A204.1 (cell line): ENCODE data around the gene PLAGL2.
"Not testable (repeated sequence)": the region's sequence is repeated elsewhere in the genome, so short reads cannot be mapped to it uniquely, and the experiment has no call there.

Experiments
- FAIRE-seq: peaks from 2 replicates; lab custom pipeline; 2012; peaks lifted over from hg19 to GRCh38; lab: Jason Lieb, UNC

Gene PLAGL2

DNA sequence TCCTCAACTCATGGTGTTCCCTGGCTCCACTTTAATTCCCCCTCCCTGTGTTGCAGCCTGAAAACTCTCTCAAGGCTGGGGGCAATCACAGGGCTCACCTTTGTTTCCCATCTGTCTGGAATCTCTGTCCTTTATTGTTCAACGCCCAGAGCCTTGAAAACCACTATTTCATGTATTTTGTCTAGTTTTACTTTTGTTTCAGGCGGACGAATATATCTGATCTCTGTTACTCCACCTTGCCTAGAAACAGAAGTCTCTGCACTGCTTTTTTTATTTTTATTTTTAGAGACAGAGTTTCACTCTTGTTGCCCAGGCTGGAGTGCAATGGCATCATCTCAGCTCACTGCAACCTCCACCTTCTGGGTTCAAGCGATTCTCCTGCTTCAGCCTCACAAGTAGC, 27.6 kb downstream of the PLAGL2 start:
- no peak for FAIRE-seq

DNA sequence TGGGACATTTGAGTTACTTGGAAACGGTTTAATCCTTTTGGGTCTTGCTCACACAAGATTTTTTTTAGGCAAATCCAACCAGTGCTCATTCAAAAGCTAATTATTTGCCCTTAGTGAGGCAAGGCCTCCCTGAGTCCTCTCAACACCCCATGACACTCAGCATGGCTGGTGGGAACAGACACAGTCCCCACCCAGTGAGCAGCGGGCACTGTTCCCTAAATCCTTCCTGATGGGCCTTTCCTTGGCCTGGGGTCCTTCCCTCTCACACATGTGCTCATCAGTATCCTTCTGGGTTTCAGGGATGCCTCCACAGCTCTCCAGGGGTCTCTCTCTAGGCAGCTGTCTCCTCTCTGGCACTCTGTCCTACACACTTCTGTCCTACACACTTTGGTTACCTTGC, 28.0 kb downstream of the PLAGL2 start:
- no peak for FAIRE-seq

DNA sequence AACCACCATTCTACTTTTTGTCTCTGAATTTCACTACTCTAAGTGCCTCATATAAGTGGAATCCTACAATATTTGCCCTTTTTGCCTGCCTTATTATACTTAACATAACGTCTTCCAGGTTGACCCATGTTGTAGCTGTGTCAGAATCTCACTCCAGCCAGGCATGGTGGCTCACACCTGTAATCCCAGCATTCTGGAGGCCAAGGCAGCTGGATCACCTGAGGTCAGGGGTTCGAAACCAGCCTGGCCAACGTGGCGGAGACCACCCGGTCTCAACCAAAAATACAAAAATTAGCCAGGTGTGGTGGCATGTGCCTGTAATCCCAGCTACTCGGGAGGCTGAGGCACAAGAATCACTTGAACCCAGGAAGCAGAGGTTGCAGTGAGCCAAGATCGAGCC, 29.8 kb downstream of the PLAGL2 start:
- FAIRE-seq = not testable (repeated sequence)

DNA sequence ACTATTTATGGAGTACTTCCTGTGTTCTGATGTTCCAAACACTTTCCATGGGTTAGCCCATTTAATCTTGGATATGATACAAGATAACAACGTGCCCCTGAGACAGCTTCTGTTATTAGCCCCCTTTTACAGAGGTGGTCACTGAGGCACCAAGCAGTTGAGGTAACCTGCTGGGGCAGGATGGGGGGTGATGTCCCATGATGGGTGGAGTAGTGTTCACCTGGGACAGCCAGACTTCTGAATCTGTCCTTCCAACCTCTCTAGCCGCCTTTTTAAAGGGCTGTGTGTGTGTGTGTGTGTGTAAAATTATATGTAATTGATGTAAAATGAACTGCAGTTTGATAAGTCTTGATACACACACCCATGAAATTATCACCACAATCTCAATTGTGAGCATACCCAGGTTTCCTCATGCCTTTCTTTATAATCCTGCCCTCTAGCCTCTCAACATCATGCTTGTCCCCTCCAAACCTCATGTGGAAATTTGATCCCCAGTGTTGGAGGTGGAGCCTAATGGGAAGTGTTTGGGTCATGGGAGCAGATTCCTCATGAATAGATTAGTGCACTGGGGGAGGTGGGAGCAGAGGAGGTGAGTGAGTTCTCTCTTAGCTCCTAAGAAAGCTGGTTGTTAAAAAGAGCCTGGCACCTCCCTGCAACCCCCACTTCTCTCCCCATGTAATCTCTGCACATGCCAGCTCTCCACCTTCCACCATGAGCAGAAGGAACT, 39.2 kb downstream of the PLAGL2 start:
- no peak for FAIRE-seq

DNA sequence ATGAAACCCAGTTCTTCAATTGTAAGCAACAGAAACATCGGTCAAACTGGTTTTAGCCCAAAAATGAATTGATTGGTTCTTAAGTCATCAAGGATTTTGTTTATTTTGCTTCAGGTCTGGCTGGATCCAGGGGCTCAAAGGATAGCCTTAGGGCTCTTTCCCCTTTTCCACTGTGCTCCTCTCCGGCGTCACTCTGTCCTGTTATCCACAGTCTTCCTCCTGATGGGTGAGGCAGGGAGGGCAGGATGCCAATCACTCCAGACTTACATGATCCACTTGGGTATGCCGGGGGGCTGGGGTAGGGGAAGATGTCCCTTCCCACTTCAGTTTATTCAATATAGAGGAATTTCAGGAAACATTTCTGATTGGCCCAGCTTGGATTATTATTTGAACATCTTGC, 40.0 kb downstream of the PLAGL2 start:
- FAIRE-seq = no peak

DNA sequence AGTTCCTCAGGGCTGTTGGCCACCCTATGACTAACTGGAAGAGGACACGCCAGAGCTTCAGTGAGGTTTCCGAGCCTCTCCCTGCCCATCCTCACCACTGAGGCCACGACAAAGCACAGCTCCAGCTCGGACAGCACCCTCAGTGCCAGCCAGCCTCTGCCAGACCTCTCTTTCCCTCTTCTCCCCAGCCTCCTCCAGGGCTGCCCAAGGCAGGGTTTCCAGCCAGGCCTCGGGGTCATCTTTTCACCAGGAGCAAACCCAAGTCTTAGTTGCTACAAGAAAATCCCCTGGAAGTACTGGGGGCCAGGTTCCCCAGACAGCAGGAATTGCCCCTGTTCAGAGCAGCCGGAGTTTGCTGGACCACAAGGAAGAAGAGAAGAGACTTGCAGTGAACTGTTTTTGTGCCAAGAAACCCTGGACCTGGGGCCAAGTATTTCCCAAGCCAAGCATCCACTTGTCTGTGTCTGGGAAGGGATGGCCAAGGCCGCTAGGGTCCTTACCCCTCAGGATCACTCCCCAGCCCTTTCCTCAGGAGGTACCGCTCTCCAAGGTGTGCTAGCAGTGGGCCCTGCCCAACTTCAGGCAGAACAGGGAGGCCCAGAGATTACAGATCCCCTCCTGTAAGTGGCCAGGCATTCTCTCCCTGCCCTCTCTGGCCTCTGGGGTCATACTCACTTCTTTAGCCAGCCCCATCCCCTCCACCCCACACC, 41.6 kb downstream of the PLAGL2 start:
- no peak for FAIRE-seq

DNA sequence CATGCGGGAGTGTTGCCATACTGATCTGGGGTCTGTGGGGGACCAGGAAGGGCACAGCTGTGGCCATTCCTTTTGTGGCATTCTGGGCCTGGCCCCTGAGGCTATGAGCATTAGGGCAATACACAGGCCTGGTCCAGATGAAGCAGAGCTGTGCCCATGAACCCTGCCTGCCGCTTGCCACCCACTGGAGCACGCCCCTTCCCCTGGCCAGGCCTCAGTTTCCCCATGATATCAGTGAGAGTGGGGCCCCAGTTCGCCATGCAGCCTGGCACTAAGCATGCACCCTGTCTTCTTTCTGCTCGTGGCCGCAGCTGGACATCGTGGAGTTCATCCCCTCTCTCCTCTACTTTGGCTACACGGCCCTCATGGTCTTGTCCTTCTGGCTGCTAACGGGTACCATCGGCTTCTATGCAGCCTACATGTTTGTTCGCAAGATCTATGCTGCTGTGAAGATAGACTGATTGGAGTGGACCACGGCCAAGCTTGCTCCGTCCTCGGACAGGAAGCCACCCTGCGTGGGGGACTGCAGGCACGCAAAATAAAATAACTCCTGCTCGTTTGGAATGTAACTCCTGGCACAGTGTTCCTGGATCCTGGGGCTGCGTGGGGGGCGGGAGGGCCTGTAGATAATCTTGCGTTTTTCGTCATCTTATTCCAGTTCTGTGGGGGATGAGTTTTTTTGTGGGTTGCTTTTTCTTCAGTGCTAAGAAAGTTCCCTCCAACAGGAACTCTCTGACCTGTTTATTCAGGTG, 42.4 kb downstream of the PLAGL2 start:
- no peak for FAIRE-seq

DNA sequence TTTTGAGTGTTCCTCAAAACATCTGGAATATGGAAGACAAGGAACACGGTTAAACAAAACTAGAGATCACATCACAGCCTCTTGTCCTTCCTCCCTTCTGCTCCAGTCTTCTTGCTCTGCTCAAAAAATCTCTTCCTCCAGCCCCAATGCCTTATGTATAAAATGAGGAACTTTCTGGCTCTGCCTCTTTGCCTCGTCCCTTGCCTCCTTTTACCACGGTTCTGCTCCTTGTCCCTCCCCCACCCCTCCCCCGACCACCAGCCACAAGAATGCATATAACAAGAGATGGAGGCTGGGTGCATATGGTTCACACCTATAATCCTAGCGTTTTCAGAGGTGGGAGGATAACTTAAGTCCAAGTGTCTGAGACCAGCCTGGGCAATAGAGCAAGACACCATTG, 43.6 kb downstream of the PLAGL2 start:
- no peak for FAIRE-seq

DNA sequence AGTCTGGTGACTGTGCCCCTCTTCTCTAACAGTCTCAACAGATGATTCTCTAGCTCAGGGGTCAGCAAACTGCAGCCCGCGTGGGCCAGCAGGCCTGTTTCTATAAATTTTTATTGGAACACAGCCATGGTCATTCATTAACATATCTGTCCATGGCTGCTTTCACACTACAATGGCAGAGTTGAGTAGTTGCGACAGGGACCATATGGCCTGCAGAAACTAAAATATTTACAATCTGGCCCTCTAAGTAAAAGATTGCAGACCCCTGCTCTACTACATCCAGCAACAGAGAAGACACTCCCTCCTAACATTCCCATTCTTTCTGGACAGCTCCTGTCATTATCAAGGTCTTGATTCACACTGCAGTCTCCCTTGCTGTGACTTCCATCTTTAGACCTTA, 45.2 kb downstream of the PLAGL2 start:
- no peak for FAIRE-seq

DNA sequence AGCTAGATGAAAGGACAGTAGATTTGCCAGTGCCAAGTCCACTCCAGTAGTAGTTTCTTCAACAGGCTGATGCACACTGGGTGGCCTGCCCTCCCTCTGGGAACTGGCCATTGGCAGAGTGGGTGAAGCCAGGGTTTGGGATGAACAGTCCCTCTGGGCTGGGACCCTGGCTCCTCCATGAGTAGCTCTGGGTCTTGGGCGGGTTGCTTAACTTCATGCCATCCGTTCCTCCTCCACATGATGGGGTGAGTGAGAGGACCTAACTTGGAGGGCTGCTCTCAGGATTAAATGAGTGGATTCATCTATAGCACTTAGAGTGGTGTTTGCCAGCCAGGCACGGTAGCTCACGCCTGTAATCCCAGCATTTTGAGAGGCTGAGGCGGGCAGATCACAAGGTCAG, 47.2 kb downstream of the PLAGL2 start:
- FAIRE-seq = no peak

DNA sequence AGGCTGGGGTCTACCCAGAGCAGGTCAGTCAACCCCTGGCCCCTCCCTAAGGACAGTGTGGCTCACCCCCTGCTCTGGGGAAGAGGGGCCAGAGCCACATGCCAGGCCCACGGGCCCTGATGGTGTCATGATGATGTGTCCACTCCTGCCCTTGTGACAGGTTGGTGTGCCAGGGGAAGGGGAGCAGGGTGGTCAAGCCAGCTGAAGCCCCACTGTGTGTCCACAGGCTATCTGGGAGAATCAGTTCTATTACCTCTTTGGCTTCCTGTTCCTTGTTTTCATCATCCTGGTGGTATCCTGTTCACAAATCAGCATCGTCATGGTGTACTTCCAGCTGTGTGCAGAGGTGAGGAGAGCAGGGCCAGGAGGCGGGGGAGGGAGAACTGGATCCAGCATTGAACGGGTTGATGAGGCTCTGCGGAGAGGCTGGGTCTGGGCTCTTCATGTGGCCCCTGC, 47.7 kb downstream of the PLAGL2 start:
- no peak for FAIRE-seq

DNA sequence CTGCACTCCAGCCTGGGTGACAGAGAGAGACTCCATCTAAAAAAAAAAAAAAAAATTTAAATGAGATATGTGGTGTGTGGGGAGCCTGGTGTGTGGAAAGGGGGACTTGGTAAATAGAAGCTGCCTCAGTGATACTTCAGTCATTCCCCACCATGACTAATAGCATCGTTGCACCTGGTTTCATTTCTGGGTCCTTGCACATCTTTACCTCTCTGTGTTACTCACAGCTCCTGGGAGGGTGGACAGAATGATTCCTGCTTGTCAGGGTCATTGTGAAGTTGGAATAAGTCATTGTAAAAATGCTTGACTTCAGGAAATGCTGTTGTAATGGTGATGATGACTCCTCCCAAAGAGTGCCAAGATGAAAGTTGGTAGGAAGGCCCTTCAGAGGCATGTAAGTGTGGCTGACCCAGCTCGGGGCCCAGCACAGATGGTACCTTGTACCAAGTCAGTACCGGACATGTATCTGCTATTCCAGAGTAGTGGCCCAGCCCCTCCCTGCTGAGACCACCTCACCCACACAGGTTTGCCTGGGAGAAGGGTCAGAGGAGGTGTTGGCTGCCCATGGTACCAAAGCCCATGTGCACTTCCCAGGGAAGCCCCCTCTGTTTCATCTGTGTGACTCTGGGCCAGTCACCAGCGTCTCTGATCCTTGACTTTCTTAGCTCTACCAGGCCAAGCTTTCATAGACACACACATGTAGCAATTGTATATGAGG, 48.4 kb downstream of the PLAGL2 start:
- no peak for FAIRE-seq

DNA sequence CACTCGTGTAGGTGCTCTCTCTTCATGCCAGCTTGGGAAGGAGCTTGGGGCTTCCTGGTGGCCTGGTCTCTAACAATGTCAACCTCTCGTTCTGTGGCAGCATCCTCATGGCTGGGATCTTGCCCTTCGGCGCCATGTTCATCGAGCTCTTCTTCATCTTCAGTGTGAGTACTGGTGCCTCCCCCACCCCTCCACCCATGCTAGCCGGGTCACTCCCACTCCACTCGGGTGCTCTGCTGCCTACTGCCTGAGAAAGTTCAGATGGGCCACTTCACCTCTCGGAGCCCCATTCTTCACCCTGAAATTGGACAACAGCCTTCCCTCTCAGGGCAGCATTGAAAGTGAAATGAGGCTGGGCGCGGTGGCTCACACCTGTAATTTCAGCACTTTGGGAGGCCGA, 49.2 kb downstream of the PLAGL2 start:
- FAIRE-seq = no peak

DNA sequence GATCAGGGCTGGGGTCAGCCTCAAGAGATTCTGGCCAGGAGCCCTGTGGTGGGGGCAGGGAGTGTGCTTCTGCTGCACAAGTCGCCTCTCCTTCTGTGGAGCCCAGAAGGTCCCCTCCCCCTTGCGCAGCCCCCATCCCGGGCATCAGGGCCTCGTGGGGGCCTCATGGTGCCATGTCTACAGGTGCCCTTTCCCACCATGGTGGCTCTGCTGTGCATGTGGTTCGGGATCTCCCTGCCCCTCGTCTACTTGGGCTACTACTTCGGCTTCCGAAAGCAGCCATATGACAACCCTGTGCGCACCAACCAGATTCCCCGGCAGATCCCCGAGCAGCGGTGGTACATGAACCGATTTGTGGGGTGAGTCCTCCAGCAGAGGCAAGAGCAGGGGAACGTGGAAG, 49.9 kb downstream of the PLAGL2 start:
- FAIRE-seq = no peak

DNA sequence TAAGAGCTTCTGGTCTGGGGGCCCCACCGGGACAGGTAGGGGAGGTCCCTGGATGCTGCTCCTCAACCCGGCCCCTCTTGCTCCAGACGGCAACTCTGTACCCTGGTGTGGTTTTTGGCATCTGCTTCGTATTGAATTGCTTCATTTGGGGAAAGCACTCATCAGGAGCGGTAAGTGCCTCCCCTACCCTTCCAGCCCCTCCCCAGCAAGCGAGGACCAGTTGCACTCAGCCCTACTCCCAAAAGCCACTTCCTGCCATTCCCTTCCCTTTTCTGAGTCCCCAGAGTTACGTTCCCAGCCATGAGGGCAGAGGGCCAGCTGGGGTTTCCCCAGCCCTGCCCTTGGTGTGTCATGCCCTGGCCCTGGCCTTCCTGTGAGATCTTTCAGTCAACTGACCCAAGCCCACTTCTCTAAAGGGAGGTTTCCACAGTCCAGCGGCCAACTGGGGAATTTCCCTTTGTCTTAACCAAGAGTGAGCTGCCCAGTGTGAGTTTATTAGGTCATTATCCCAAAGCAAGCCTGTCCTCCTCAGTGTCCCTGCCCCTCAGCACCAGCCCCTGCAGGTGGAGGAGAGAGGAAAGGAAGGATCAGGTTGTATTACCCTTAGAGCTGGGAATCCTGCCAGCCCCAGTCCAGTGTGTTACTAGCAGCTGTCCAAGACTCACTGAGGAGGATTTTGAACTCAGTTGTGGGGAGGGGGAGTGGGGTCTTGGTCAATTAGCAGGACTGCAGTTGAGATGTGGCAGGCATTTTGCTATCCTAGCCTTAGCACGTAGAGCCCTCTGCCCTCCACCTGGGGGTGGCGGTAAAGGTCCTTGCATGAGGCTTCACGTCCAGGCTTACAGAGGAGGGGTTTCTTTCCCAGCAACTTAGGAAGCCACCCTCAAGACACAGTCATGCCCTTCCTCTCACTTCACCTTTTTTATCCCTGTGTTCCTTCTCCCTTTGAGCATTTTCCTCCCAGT, 52.2 kb downstream of the PLAGL2 start:
- FAIRE-seq = no peak

DNA sequence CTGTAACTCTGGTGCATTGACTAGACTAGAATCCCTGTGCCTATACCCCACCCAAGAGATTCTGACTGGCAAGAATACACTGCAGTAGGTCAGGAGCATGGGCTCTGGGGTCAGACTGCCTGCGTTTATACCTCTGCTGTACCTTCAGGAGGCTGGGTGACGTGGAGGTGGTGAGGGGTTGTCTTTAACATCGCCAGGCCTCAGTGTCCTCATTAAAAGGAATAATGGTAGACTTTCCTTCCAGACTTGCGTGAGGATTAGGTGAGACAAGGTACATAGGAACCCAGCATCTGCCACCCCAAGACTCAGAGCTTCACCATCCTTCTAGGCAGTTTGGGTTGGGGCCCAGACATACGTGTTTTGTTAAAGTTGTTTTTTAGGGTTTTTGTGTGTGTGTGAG, 53.8 kb downstream of the PLAGL2 start:
- FAIRE-seq = no peak

DNA sequence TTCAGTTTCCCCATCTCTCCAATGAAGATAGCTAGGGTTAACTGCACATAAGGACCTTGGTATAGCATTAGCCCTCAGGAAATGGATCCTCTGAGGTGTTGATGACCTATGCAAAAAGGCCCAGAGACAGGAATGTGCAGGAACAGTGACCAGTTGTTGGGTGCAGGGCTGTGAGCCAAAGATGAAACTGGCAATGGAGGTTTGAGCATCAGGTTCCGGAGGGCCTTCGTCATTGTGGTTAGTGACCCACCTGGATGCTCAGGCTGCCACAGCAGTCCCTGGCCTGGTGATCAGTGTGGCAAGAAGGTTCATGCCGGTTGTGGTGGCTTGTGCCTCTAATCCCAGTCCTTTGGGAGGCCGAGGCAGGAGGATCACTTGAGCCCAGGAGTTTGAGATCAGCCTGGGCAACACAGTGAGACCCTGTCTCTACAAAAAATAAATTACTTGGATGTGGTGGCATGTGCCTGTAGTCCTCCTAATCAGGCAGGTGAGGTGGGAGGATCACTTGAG, 54.3 kb downstream of the PLAGL2 start:
- no peak for FAIRE-seq

DNA sequence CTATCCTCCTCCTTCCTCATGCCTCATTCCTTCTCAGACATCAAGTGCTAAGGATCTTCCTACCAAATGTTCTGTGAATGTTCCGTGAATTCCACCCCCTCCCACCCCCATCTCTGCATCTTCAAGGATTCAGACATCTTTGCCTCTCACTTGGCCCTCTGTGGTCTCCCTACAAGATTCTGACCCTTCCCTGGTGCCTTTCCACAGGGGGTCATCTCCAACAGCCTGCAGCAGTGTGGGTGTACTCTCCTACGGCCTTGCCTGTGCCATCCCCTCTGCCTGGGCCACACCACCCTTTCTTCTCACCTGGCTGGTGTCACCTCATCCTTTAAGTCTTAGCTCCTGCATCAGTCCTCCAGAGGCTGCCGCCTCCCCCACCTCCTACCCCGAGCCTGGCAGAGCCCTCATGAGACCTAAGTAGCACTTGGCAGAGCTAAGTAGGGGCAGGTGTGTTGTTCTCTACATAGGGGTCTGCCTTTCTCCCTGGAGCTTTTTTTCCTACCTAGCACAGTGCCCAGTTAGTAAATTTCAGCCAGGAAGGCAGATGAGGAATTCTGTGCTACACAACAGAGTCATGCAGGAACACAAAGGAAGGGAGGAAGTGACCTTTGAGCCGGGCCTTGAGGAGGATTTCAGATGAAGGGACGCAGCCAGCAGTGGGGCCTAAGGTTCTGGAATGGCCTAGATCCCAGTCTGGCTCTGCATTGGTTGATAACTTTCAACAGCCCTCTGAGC, 55.0 kb downstream of the PLAGL2 start:
- FAIRE-seq = no peak

DNA sequence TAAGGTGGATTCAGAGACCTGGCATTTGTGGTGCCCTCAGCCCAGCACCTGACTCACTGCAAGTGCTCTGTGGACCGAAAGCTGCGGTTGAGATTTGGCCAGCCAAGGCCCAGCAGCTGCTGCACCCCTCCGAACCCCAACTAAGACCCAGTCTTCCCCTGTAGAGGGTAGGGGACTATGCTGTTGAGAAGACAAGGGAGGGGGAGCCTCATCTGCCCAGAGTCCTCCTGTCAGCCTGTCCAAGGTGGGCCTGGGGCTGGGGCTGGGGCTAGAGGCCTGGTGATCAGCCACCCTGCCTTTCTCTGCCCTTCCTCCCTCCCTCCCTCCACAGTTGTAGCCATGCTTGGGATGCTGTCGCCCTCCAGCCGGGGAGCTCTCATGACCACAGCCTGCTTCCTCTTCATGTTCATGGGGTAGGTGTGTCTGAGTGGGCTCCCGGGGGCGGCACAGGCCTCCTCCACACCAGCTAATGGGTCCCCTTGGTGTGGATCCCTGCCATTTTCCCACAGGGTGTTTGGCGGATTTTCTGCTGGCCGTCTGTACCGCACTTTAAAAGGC, 57.2 kb downstream of the PLAGL2 start:
- FAIRE-seq = no peak

DNA sequence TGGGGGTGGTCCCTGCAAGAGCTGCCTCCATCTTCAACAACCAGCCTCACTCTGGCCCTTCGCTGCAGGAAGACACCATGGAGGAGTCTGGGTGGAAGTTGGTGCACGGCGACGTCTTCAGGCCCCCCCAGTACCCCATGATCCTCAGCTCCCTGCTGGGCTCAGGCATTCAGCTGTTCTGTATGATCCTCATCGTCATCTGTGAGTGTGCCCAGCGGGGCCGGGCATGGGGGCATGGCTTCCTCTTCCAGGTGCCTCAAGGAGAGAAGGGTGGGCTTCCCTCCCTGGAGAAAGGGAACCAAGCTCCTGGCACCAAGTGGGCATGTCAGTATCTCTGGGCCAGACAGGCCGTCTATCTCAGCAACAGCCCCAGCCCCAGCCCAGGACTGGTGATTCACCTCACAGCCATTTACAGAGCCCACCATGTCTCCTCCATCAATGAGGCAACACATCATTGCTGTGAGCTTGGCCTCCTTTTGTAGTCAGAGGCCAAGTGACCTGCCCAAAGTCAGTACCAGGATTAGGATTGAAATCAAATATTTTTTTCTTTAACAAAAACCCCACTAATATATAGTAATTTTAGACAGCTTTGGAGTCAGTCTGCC, 57.9 kb downstream of the PLAGL2 start:
- no peak for FAIRE-seq
